NCI-H526 (cell line): ENCODE results near the gene DPP7.

Experiments used
- DNase-seq, 2 experiments: peaks; one replicate each; lab custom pipeline; 2025; lab: John Stamatoyannopoulos, UW

DPP7 gene

DNA sequence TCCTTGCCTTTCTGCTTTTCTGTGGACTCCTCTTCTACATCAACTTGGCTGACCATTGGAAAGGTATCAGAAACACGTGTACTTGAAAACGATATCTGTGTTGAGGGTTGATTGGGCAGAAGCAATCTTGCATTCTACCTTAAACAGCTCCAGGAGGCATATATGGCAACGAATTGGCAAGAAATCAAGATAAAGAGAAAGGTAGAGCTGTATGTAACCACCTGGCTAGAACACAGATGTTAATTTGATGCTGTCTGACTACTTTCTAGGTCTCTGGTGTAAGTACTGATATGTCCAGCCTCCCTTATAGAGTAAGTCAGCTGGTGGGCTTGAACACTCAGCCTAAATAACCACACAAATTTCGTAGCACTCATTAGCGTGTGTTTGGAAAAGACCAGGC, 26.4 kb downstream of the DPP7 start:
- DNase-seq = no peak

DNA sequence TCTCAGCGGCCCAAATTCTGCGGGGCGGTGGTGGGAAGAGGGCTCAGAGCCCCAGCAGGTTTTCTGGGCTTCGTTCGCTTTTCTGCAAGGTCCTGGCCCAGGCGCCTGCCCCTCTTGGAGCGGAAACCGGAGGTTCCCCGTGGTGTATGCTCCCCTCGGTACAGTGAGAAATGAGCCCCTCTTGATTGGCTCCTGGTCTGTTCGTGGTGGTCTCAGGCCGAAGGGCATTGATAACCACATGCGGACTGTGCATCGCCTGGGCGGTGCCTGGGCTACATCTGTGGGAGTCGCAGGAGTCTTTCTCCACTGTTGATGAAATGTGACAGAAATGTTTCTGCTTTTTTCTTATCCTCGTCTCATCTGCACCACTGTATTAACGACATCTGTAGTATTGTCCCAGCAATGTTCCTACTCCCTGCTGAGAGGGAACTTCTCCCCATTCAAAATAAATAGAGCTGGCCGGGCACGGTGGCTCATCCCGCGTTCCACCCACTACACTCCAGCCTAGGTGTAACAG, 27.1 kb downstream of the DPP7 start:
- DNase-seq = no peak

DNA sequence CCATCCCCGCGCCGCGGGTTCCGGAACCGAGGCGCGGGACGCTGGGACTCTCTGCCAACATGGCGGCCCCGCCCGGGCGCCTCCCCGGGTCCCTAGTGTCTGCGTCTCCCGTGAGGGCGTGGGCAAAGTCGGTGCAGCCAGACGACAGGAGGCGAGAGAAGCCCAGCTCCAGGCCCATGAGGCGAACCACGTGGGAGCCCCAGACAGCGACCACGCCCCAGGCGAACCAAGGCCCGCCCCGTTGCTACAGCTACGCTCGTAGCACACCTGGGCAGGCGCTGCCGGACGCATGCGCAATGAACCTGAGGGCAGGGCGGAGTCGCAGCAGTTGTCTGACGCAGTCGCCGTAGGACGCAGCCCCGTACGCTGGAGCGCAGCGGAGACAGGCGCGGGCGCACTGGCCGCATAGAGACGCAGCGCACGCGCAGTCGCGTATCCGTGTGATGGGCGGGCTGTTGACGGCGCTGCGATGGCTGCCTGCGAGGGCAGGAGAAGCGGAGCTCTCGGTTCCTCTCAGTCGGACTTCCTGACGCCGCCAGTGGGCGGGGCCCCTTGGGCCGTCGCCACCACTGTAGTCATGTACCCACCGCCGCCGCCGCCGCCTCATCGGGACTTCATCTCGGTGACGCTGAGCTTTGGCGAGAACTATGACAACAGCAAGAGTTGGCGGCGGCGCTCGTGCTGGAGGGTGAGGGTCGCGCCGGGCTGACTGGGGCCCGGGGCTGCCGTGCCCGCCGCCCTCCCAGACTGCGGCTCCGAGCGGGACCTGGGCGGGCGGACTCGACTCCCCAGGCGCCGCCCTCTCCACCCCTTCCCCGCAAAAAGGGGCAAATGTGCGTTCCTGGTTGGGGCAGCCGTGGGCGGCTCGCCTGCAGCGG, 27.8 kb downstream of the DPP7 start, which contains the start of gene MAN1B1:
TSS of gene MAN1B1 (plus strand) at position 455 of the 878 bp plus-strand sequence. CDS start at position 470, 15 bp downstream.
- peak; percentile 93 to 98 for DNase-seq

DNA sequence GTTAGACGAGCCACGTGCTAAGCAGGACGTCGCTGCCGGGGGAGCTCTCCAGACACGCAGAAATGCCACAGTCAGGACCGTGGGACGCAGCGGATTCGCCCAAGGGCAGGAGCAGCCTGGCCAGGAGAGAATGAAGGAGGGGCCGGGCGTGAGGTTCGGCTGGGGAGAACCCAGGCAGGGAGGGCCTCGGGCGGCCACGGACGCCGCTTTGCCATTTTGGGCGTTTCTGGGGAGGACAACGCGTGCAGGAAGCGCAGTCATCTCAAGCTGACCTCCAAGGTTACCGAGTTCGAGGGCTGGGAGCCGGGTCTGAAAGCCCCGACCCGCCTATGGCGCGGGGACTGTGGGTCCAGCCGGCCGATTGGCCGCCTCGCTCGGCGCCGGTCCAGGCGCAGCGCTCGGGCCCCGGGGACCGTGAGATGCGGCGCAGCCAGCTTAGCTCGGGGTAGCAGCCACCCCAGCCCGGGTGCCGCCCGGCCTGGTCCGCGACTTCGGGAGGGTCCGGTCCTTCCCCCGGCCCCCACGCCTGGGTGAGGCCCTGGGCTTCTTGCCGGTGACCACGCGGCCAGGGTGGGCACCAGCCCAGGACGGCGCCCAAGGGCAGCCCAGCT, 28.5 kb downstream of the DPP7 start:
- no peak for DNase-seq

DNA sequence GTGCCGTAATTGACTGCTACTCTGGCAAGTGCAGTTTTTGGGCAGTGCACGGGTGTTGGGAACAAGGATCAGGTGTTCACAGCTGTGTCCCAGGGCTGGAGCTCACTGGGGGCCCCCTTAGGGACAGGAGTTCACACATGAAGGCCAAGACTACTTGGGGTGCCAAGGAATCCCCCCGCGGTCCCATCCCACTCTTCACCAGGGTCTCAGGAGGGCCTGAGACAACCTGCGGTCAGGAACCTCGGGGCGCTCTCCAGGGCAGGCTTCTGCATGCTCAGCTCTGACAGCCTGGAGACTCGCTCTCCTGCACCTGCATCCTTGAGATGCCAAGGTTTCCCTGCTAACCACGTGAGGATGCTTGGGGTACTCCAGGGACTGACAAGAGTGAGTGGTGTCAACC, 30.0 kb downstream of the DPP7 start:
- DNase-seq = no peak

DNA sequence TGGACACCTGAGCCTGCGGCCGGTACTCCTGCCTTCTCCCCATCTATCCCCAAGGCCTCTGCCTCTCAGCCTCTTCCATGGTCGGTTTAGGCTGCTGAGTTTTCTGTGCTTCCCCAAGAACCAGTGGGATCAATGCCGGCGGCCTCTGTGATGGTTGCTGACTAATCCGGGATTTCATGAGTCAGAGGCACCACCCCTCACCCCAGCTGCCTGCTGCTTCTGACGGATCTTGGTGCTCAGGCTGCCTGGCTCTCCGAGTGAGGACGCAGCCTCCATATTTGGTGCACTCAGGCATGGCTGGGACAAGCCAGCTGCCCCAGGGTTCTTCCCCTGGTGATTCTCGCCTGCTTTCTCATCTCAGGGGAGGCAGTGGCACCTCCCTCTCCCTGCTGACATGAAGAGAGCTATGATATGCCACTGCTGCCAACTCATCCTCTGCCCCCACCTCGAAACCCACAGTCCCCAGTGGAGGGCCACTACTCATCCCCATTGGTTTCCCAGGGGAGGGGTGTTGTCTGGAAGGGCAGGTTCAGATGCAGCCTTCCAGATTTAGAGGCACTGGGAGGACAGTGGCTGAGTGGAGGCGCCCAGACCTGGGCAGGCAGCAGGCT, 31.0 kb downstream of the DPP7 start:
- DNase-seq = no peak

DNA sequence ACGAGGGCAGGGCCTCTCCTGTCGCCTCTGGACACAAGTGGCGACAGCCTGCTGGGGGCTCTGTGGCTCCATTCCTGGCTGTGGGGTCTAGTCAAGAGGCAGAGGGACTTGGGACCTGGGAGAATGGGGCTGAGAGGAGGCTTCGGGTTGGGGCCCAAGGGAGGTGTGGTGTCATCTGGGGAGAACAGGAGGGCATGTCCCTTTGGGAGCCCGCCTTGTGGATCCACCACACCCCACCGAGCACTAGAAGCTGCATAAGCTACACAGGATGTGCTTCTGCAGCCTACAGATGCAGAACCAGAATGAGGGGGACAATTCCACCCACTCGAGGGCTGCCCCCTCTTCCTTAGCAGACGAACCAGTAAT, 31.6 kb downstream of the DPP7 start:
- no peak for DNase-seq

DNA sequence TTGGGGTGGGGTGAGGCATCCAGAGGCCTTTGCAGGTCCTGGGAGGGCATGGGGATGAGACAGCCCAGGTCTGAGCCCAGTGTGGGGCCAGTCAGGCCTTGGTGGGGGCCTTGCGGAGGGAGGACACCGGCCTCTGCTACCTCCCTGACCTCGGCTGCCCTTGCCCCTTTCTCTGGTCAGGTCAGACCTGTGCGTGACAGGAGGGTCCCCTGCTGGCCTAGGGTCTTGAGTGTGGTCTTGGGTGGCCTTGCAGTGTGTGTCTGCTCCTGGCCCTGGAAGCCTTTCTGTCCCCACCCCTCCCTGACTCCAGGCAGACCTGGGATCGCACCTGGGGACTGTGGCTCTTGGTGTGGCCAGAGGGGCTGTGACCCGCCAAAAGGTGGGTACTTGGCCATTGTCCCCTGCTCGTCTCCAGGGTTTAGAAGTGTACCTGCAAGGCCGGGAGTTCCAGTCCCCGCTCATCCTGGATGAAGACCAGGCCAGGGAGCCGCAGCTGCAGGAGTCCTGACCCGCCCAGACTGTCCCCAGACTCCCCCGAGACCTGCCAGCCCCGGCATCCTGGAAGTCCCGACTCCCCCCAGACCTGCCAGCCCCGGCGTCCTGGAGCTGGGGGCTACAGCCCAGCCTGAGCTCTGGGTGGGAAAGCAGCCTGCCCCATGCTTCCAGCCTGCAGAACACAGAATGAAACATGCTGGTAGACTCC, 32.2 kb downstream of the DPP7 start:
- DNase-seq = no peak

DNA sequence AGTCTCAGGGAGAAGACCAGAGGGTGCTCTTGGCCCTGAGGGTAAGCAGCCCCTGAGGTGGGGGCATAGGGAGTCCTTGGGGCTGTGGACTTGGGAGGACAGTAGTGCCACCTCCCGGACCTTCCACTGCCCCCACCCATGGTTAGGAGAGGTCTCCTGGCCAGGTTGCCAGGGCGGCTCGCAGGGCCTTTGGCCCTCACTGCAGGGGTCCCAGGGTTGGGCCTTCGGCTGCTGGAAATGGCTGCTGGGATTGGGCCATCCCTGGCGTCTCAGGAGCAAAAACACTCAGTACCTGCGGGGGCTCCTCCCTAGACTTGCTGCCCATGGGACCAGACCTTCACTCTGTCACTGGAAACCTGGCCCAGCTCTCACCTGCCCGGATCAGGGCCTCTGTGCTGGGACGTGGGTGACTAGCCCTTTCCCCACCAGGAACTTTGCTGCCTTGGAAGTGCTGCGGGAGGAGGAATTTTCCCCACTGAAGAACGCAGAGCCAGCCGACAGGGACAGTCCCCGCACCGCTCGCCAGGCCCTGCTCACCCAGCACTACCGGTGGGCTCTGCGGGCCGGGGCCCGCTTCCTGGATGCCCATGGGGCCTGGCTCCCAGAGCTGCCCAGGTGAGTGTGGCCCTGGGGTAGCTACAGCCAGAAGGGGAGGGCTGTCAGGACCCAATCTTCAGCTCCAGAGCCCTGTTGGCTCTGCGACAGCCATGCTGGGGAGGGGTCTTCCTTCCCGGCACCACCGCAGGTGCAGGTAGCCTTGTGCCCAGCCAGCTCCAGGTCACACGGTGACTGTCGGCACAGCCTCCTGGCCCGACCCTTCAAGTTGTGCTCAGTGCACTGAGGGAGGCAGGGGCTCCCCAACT, 34.0 kb downstream of the DPP7 start:
- DNase-seq = no peak

DNA sequence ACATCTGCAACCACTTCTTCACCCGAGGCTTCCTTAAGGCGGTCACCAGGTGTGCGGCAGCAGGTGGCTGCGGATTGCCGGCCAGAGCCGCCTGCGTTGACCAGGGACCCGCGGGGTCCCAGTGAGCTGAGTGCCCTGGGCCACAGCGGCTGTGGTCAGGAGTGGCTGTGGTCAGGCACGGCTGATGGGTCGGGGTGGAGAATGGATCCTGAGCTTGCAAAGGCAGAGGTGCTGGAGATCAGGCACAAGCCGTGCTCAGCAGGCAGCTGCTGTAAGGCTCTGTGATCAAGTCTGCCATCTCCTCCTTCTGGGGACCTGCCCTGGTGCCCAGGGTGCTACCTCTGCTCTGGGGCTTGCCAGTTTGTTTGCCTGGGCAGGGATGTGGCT, 35.1 kb downstream of the DPP7 start:
- DNase-seq = no peak

DNA sequence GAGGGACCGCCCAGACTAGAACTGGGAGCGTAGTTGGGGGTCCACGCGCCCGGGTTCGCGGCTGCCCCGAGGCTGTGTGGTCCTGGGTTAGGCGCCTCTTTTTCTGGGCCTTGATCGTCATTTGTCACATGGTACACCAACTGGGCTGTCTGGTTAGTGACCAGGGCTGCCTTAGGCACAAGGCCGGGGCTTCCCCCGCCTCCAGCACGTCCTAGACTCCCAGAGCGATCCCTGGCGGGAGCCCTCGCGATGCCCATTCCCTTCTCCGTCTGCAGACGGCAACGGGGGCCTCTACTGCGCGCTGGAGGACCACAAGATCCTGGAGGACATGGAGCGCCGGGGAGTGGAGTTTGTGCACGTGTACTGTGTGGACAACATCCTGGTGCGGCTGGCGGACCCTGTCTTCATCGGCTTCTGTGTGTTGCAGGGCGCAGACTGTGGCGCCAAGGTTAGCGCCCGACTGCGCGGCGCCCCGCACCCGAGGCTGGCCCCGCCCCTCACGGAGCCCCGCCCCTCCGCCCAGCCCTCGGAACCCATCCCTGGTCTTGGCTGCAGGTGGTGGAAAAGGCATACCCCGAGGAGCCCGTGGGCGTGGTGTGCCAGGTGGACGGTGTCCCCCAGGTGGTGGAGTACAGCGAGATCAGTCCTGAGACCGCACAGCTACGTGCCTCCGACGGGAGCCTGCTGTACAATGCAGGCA, 35.7 kb downstream of the DPP7 start:
- DNase-seq = peak in 1 of 2 experiments; percentile 51

DNA sequence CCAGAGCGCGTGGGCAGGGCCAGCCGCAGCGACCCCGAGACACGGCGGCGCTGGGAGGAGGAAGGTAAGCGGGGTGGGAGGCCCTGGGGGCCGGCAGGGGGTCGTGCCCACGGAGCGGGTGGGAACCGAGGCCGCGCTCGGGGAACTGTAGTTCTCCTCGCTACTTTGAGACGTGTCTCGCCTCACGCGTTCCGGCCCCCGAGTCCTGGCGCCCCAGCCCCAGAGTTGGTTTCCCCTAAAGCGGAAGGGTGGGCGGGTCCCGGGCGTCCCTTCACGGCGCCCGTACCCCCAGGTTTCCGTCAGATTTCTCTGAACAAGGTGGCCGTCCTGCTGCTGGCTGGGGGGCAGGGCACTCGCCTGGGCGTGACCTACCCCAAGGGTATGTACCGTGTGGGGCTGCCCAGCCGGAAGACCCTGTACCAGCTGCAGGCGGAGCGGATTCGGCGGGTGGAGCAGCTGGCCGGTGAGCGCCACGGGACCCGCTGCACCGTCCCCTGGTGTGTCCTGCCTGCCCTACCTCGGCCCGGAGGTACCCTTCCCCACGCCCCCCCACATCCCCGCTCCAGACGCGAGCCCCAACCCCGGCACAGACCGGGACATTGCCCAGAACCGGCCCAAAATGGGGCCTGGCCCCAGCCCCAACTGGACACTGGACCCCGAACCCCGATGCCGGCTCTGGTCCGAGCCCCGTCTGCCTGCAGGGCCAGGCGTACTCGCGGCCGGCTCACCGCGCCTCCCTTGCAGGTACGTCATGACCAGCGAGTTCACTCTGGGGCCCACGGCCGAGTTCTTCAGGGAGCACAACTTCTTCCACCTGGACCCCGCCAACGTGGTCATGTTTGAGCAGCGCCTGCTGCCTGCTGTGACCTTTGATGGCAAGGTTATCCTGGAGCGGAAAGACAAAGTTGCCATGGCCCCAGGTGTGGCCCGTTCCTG, 36.5 kb downstream of the DPP7 start:
- no peak for DNase-seq

DNA sequence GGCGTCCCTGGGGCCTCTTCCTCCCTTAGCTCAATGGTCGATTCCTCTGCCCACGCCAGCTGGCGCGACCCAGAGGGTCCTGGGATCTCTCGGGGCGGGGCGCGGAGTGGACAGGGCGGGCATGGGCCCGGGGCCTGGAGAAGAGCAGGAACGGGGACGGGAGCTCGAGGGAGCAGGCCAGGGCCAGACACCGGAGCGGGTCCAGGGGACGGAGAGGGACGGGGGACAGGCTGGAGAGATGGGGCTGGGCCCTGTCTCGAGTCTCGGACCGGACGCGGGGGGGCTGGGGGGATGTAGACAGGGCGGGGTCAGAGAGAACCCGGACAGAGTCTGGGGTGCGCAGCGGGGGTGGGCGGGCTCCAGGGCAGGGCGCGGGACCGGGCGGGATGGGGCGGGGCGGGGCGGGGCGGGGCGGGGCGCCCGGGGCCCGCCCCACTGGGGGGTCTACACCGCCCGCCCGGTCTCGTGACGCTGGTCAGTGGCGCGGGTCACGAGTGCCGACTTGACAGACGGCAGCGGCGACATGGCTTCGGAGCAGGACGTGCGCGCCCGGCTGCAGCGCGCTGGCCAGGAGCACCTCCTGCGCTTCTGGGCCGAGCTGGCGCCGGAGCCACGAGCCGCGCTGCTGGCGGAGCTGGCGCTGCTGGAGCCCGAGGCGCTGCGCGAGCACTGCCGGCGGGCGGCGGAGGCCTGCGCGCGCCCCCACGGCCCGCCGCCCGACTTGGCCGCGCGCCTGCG, 37.4 kb downstream of the DPP7 start, which contains the start of gene UAP1L1:
TSS of gene UAP1L1 (plus strand) at position 508 of the 738 bp plus-strand sequence. CDS start at position 524, 16 bp downstream.
- DNase-seq = peak in 1 of 2 experiments; percentile 45

DNA sequence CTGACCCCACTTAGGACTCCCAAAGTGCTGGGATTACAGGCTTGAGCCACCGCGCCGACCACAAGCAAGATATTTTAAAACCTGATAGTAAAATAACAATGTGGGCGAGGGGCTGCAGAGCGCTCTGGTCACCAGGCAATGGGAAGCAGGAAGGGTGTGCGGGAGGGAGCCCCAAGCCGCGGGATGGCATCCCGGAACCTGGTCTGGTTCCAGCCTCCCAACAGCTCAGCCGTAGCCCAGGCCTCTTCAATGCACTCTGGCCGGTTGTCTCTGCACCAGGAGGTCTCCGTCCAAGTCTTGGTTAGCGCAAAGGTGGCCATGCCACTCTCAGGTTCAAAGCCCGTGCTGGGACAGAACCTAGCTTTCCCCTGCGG, 37.9 kb downstream of the DPP7 start:
- no peak for DNase-seq

DNA sequence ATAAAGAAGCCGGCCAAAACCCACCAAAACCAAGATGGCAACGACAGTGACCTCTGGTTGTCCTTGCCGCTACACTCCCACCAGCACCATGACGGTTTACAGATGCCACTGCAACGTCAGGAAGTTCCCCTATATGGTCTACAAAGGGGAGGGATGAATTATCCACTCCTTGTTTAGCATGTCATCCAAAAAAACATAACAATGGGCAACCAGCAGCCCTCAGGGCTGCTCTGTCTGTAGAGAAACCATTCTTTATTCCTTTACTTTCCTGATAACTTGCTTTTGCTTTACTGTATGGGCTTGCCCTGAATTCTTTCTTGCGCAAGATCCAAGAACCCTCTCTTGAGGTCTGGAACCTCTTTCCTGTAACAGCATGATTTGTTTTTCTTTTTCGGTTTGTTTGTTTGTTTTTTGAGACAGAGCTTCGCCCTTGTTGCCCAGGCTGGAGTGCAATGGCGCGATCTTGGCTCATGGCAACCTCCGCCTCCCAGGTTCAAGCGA, 39.2 kb downstream of the DPP7 start:
- no peak for DNase-seq

DNA sequence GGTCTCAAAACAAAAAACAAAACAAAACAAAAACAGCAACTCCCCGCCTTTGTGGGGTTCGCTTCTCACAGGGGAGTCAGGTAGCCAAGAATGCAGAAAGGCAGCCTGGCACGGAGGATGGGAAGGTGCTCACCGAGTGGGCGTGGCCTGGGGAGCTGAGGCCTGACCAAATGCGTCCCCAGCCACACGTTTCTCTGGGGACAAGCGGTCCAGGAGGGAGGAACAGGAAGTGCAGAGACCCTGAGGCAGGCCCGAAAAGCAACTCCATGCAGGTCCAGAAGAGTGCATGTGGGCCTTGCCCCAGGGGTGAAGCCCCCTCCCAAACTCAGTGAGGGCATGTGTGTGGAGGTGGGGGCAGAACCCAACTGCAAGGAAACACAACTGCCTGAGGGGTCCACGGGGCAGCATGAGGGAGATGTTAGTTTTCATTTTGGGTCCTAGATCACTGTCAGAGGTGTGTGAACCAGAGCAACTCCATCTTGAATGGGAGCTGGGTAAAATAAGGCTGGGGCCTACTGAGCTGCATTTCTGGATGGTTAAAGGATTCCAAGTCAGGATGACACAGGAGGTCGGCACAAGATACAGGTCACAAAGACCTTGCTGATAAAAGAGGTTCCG, 39.8 kb downstream of the DPP7 start:
- no peak for DNase-seq

DNA sequence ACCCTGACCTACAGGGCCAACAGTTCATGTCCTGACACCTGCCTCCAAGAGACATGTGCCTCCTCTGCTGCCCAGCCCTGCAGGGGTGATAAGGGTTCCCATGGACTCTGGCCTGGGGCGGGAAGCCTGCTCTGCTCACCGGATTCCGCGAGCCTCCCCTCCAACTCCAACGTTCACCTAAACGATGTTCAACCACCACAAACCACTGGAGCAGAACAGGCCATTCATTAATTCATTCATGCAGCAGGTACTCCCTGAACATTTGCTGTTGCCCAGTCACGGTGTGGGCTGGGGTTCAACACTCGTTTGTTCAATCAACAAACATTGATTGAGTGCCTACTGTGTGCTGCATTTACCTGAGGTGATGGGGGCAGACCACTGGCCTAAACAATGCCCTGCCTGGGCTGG, 40.5 kb downstream of the DPP7 start:
- DNase-seq = no peak

DNA sequence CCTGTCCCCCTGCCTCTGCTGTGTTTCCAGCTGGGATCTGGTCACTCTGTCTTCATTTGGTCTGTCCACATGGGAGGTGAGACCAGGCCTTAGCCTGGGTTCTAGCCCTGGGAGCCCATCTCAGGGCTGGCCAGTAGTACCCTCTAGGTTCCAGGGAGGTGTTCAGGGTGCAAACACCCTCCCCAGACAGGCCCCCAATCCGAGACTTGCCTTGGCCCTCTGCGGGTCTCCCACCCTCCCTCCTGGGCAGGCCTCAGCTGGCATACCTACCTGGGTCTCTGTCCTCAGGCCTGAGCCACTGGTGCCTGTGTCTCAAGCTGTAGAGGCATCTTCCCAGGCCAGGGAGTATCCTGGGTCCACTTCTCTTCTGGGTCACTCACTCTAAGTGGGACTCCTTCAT, 43.3 kb downstream of the DPP7 start:
- DNase-seq = no peak
